ENCODE data around the gene ADAM12. TPM values are rescaled to one million over a fixed set of nuclear protein-coding genes. Genes with fewer than 3 reads are reported as not detected.
A peak's percentile ranks its signal among the peaks of the same experiment; 100 is the strongest.

The ADAM12 gene
- total RNA-seq, 1 experiment from 2014 or later: not detected

GRCh38 chr10:126022841-126023240 is 365.4 kb downstream of the ADAM12 start:
- no peaks in the 10 kb centered on the region for H3K36me3 Mint-ChIP-seq (ENCODE audit: insufficient read depth, unreplicated experiment)
- CTCF ChIA-PET: no interaction called here
- H3K4me1 Mint-ChIP-seq (ENCODE audit: low read depth, unreplicated experiment): peaks cover 5% of the 10 kb centered on the region
- no peak overlapping the region for H3K27ac Mint-ChIP-seq (ENCODE audit: unreplicated experiment)
- H3K9me3 Mint-ChIP-seq (ENCODE audit: low read depth, unreplicated experiment): peaks cover 3% of the 10 kb centered on the region
- TF ChIP-seq CTCF (IDR thresholded peaks at IDR 0.05; ENCODE audit: unreplicated experiment): no peak
- H3K4me3 Mint-ChIP-seq (ENCODE audit: low read depth, unreplicated experiment): no peak overlapping the region
- intact Hi-C loops (cut with micrococcal nuclease; ENCODE audit: unreplicated experiment): no loop called here
- no peak for DNase-seq
- no TSS peak for BruUV-seq (replicated peaks)
- no peaks in the 10 kb centered on the region for H3K27me3 Mint-ChIP-seq (ENCODE audit: unreplicated experiment)

- H3K27ac Mint-ChIP-seq (ENCODE audit: unreplicated experiment): no peak overlapping the region
- no peak for TF ChIP-seq CTCF (IDR thresholded peaks at IDR 0.05; ENCODE audit: unreplicated experiment)
- H3K4me1 Mint-ChIP-seq (ENCODE audit: low read depth, unreplicated experiment): peaks cover 14% of the 10 kb centered on the region
- intact Hi-C loops (cut with micrococcal nuclease; ENCODE audit: unreplicated experiment): no loop called here
- H3K27me3 Mint-ChIP-seq (ENCODE audit: unreplicated experiment): no peaks in the 10 kb centered on the region
- DNase-seq: no peak
- no peak overlapping the region for H3K4me3 Mint-ChIP-seq (ENCODE audit: low read depth, unreplicated experiment)
- CTCF ChIA-PET: no interaction called here
- BruUV-seq (replicated peaks): no TSS peak
- peaks cover 3% of the 10 kb centered on the region for H3K9me3 Mint-ChIP-seq (ENCODE audit: low read depth, unreplicated experiment)
- no peaks in the 10 kb centered on the region for H3K36me3 Mint-ChIP-seq (ENCODE audit: insufficient read depth, unreplicated experiment)
These were observed 366.3 kb downstream of the ADAM12 start for GRCh38 chr10:126021833-126022500.

GRCh38 chr10:126017961-126018560 is 370.2 kb downstream of the ADAM12 start:
- no peaks in the 10 kb centered on the region for H3K36me3 Mint-ChIP-seq (ENCODE audit: insufficient read depth, unreplicated experiment)
- no peak for DNase-seq
- no peaks in the 10 kb centered on the region for H3K27me3 Mint-ChIP-seq (ENCODE audit: unreplicated experiment)
- intact Hi-C loops (cut with micrococcal nuclease; ENCODE audit: unreplicated experiment): loop anchor here (2.0 kb wide), 1 partner anchor 49 kb away; no protein-coding TSS in a partner anchor
- H3K4me1 Mint-ChIP-seq (ENCODE audit: low read depth, unreplicated experiment): peaks cover 34% of the 10 kb centered on the region
- TF ChIP-seq CTCF (IDR thresholded peaks at IDR 0.05; ENCODE audit: unreplicated experiment): no peak
- CTCF ChIA-PET: no interaction called here
- no peak overlapping the region for H3K27ac Mint-ChIP-seq (ENCODE audit: unreplicated experiment)
- BruUV-seq (replicated peaks): no TSS peak
- no peaks in the 10 kb centered on the region for H3K9me3 Mint-ChIP-seq (ENCODE audit: low read depth, unreplicated experiment)
- H3K4me3 Mint-ChIP-seq (ENCODE audit: low read depth, unreplicated experiment): no peak overlapping the region

GRCh38 chr10:126016882-126017281 is 371.4 kb downstream of the ADAM12 start:
- Mint-ChIP-seq H3K4me3 (ENCODE audit: low read depth, unreplicated experiment) (no peak overlapping the region), H3K9me3 (ENCODE audit: low read depth, unreplicated experiment) (no peaks in the 10 kb centered on the region), H3K4me1 (ENCODE audit: low read depth, unreplicated experiment) (peaks cover 45% of the 10 kb centered on the region), H3K27me3 (ENCODE audit: unreplicated experiment) (no peaks in the 10 kb centered on the region), H3K27ac (ENCODE audit: unreplicated experiment) (peak overlapping the region; percentile 58), H3K36me3 (ENCODE audit: insufficient read depth, unreplicated experiment) (no peaks in the 10 kb centered on the region)
- TF ChIP-seq CTCF (IDR thresholded peaks at IDR 0.05; ENCODE audit: unreplicated experiment): no peak
- CTCF ChIA-PET: interaction anchor here (0.7 kb wide), 1 partner anchor 1372 kb away, joined by 3 read pairs; no protein-coding TSS in a partner anchor
- BruUV-seq (replicated peaks): no TSS peak
- intact Hi-C loops (cut with micrococcal nuclease; ENCODE audit: unreplicated experiment): loop anchor here (2.0 kb wide), 1 partner anchor 50 kb away; no protein-coding TSS in a partner anchor
- no peak for DNase-seq

Data from Calu3 (cell line).